Measurements from ENCODE around the gene DIS3L2.

DNA sequence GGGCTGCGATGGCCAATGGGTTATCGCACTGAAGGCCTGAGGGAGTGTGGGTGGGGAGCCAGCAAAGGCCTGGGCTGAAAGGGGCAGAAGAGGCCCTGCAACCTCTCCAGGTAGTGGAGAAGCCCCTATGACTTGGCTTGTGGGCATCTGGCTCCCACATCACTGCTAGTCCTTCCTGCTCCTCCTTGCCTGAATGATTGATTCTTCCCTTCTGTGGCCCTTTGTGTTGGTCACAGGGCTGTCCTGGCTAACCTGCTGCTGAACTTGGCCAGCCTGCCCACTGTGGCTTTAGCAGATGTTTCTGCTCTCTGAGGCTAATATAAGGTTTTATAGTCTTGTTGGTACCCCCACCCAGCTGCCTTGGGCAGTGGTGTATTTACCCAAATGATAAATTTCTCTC lies 280.8 kb downstream of the DIS3L2 start:
- TF ChIP-seq, protein P1, sequence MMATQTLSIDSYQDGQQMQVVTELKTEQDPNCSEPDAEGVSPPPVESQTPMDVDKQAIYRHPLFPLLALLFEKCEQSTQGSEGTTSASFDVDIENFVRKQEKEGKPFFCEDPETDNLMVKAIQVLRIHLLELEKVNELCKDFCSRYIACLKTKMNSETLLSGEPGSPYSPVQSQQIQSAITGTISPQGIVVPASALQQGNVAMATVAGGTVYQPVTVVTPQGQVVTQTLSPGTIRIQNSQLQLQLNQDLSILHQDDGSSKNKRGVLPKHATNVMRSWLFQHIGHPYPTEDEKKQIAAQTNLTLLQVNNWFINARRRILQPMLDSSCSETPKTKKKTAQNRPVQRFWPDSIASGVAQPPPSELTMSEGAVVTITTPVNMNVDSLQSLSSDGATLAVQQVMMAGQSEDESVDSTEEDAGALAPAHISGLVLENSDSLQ (IDR thresholded peaks at IDR 0.05) = no peak
- TF ChIP-seq SP1 (IDR thresholded peaks at IDR 0.05) (no peak), HDGF (IDR thresholded peaks at IDR 0.05; ENCODE audit: borderline replicate concordance) (no peak), CTBP1 (IDR thresholded peaks at IDR 0.05; ENCODE audit: borderline replicate concordance) (no peak), TARDBP (IDR thresholded peaks at IDR 0.05) (no peak)

All from HEK293T (cell line).